CD4-positive, alpha-beta T cell (primary cell): ENCODE data around the gene EHBP1L1. TPM values are rescaled to one million over a fixed set of nuclear protein-coding genes. Genes with fewer than 3 reads are reported as not detected.
A peak's percentile ranks its signal among the peaks of the same experiment; 100 is the strongest.

Source experiments
- ATAC-seq: fragments of 200-7000 bp; cut with Tn5 transposase; one replicate; pipeline ENCODE4 v1.10.0; 2022; ENCODE audit warnings: mild to moderate bottlenecking; ENCODE audit not compliant: poor library complexity
- CTCF ChIA-PET: fragments of 350-600 bp; sonication (Branson Sonifier 250); formaldehyde crosslinking; loops from one replicate; lab custom pipeline; 2021; ENCODE audit warnings: antibody characterized with exemption, inconsistent platforms; lab: Charles Lee
- POLR2A ChIA-PET: fragments of 350-600 bp; sonication (Branson Sonifier 250); formaldehyde crosslinking; loops from one replicate; lab custom pipeline; 2021; ENCODE audit warnings: antibody characterized with exemption, inconsistent platforms; lab: Charles Lee
- DNase-seq, 14 experiments: peaks; one replicate each; pipeline ENCODE4 v3.0.0-alpha.2; 2013 to 2020; ENCODE audit warnings: mixed read lengths in 2 of 14
- H3K27ac ChIP-seq, 2 donors: one replicate each; pipeline versions ENCODE4 v1.5.1 to v1.7.0; 2013; ENCODE audit warnings: low read length in 2 of 2, low read depth in 1 of 2, mild to moderate bottlenecking in 1 of 2
- H3K27me3 ChIP-seq, 2 experiments: 1 replicate in 1 of 2; 2 replicates in 1 of 2; pipeline versions ENCODE4 v1.6.1 to v1.7.0; 2013; ENCODE audit warnings: low read length in 2 of 2, control low read depth in 1 of 2, mild to moderate bottlenecking in 1 of 2, moderate library complexity in 1 of 2; ENCODE audit not compliant: insufficient read depth in 2 of 2, control insufficient read depth in 1 of 2
- H3K36me3 ChIP-seq: one replicate; pipeline ENCODE4 v1.6.1; 2013; ENCODE audit warnings: low read length, control low read depth; ENCODE audit not compliant: insufficient read depth
- H3K4me1 ChIP-seq: one replicate; pipeline ENCODE4 v1.6.1; 2013; ENCODE audit warnings: low read length, control low read depth; ENCODE audit not compliant: insufficient read depth
- H3K4me3 ChIP-seq: one replicate; pipeline ENCODE4 v1.5.1; 2013; ENCODE audit warnings: mild to moderate bottlenecking, low read length, moderate library complexity
- H3K9me3 ChIP-seq, 2 experiments: 1 replicate in 1 of 2; 2 replicates in 1 of 2; pipeline versions ENCODE4 v1.6.1 to v1.7.0; 2013; ENCODE audit warnings: low read length in 2 of 2, mild to moderate bottlenecking in 2 of 2, control low read depth in 1 of 2, moderate library complexity in 1 of 2; ENCODE audit not compliant: control insufficient read depth in 1 of 2, insufficient read depth in 1 of 2
- H3K27ac Mint-ChIP-seq: one replicate; pipeline ENCODE4 v1.8.0; 2020; ENCODE audit warnings: mixed read lengths
- H3K27me3 Mint-ChIP-seq: one replicate; pipeline ENCODE4 v1.8.0; 2021; ENCODE audit warnings: mixed read lengths
- H3K36me3 Mint-ChIP-seq: one replicate; pipeline ENCODE4 v1.8.0; 2021; ENCODE audit warnings: low read depth, mixed read lengths
- H3K4me1 Mint-ChIP-seq: one replicate; pipeline ENCODE4 v1.8.0; 2021; ENCODE audit warnings: low read depth, mixed read lengths
- H3K4me3 Mint-ChIP-seq: one replicate; pipeline ENCODE4 v1.8.0; 2020; ENCODE audit warnings: mild to moderate bottlenecking, mixed read lengths
- H3K9me3 Mint-ChIP-seq: one replicate; pipeline ENCODE4 v1.8.0; 2020; ENCODE audit warnings: mixed read lengths
- intact Hi-C, 2 experiments: fragments of 100-400 bp; cut with DNase I in 1 of 2; cut with micrococcal nuclease in 1 of 2; formaldehyde crosslinking; loops; one replicate each; pipeline versions ENCODE4 v1.15.1 to v1.9.0; 2023 to 2025; cut with DNase I, micrococcal nuclease
- total RNA-seq, 174 experiments: library from RNA in 2 of 174; stranded (reverse) in 2 of 174; gene quantifications; one replicate each; pipeline ENCODE4 v1.2.3 and lab custom pipeline; 2021 to 2026
- TF ChIP-seq, protein P1 (sequence below): fragments of 200-600 bp; IDR thresholded peaks from one replicate; pipeline ENCODE4 v1.8.0; 2022; ENCODE audit warnings: antibody characterized with exemption, mild to moderate bottlenecking

EHBP1L1 gene
- total RNA-seq, 2 experiments from 2014 or later: 82.6 to 88.5 TPM

GRCh38 chr11:65588199-65589054, 12.6 kb downstream of the EHBP1L1 start:
- TF ChIP-seq, protein P1, sequence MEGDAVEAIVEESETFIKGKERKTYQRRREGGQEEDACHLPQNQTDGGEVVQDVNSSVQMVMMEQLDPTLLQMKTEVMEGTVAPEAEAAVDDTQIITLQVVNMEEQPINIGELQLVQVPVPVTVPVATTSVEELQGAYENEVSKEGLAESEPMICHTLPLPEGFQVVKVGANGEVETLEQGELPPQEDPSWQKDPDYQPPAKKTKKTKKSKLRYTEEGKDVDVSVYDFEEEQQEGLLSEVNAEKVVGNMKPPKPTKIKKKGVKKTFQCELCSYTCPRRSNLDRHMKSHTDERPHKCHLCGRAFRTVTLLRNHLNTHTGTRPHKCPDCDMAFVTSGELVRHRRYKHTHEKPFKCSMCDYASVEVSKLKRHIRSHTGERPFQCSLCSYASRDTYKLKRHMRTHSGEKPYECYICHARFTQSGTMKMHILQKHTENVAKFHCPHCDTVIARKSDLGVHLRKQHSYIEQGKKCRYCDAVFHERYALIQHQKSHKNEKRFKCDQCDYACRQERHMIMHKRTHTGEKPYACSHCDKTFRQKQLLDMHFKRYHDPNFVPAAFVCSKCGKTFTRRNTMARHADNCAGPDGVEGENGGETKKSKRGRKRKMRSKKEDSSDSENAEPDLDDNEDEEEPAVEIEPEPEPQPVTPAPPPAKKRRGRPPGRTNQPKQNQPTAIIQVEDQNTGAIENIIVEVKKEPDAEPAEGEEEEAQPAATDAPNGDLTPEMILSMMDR: peak; percentile 70
- intact Hi-C loops: loop anchor here (1.0 kb wide), 3 partner anchors 14 to 222 kb away; no protein-coding TSS in a partner anchor
- ChIA-PET POLR2A (interaction anchor here (0.6 to 3.3 kb wide), 11 partner anchors 10 to 204 kb away, joined by 3 to 28 read pairs (median 6); partner anchors contain the start of genes EHBP1L1, FAM89B, MALAT1 and PCNX3), CTCF (interaction anchor here (0.8 to 5.6 kb wide), 16 partner anchors 12 to 206 kb away, joined by 3 to 86 read pairs (median 4); partner anchors contain the start of genes EHBP1L1, FAM89B, FRMD8 and KAT5)
- H3K4me3 ChIP-seq: no peak overlapping the region
- peaks cover 17% of the 10 kb centered on the region for H3K4me1 Mint-ChIP-seq
- H3K36me3 Mint-ChIP-seq: peaks cover 47% of the 10 kb centered on the region
- H3K9me3 Mint-ChIP-seq: no peaks in the 10 kb centered on the region
- no peaks in the 10 kb centered on the region for H3K27me3 ChIP-seq
- DNase-seq (peak; percentile 63 to 90 (median 74)), ATAC-seq (peak; percentile 99)
- peaks cover 33% of the 10 kb centered on the region for H3K4me1 ChIP-seq
- H3K9me3 ChIP-seq: no peaks in the 10 kb centered on the region
- peak overlapping the region; percentile 21 for H3K27ac Mint-ChIP-seq
- H3K27me3 Mint-ChIP-seq: no peaks in the 10 kb centered on the region
- peak overlapping the region; percentile 1 to 60 for H3K27ac ChIP-seq
- H3K4me3 Mint-ChIP-seq: no peak overlapping the region
- H3K36me3 ChIP-seq: peaks cover 54% of the 10 kb centered on the region

DNA sequence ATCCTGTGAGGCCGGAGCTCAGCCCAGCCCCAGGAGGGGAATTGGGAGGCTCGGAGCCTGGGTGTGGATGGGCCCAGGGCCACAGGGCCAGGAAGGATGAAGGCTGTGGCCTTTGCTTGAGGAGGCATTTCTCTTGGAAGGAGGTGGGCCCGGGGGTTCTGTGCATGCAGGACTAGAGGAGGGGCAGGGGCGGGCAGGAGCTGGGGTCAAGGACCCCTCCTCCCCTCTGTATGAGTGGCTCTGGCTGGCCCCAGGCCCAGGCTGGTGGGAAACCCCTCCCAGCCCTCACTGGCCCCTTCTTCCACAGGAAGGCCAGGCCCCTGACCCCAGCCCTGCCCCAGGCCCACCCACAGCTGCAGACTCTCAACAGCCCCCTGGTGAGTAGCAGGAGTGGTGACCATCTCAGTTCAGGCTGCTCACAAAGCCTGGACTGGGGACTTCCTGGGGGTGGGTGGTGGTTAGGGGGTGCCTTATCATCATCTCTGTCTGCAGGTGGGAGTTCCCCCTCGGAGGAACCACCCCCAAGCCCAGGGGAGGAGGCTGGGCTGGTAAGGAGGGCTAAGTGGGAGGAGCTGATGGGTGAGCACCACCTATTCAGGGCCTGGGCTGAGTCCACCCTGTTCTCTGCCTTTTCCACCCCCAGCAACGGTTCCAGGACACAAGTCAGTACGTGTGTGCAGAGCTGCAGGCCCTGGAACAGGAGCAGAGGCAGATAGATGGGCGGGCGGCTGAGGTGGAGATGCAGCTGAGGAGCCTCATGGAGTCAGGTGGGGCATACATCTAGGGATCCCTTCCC, 13.8 kb downstream of the EHBP1L1 start:
- Histone ChIP-seq H3K36me3 (peaks cover 47% of the 10 kb centered on the region), H3K27ac (no peak overlapping the region), H3K4me1 (peaks cover 38% of the 10 kb centered on the region), H3K27me3 (no peaks in the 10 kb centered on the region), H3K4me3 (no peak overlapping the region), H3K9me3 (no peaks in the 10 kb centered on the region)
- ChIA-PET POLR2A (interaction anchor here (0.6 to 3.3 kb wide), 4 partner anchors 14 to 91 kb away, joined by 3 to 28 read pairs (median 4); partner anchors contain the start of genes EHBP1L1, MALAT1 and SCYL1), CTCF (interaction anchor here (0.8 to 5.6 kb wide), 4 partner anchors 13 to 59 kb away, joined by 3 to 86 read pairs (median 21); partner anchors contain the start of gene EHBP1L1)
- peak in 3 of 14 experiments; percentile 20 to 72 (median 58) for DNase-seq
- H3K9me3 Mint-ChIP-seq: no peaks in the 10 kb centered on the region
- H3K27ac Mint-ChIP-seq: no peak overlapping the region
- intact Hi-C loops: loop anchor here in 1 of 2 experiments (1.0 kb wide), 1 partner anchor 11 kb away; no protein-coding TSS in a partner anchor
- no peaks in the 10 kb centered on the region for H3K27me3 Mint-ChIP-seq
- H3K4me1 Mint-ChIP-seq: peaks cover 22% of the 10 kb centered on the region
- TF ChIP-seq, protein P1: no peak
- no peak overlapping the region for H3K4me3 Mint-ChIP-seq
- H3K36me3 Mint-ChIP-seq: peaks cover 42% of the 10 kb centered on the region
- no peak for ATAC-seq
